HFFc6 (cell line): Measurements from ENCODE around the gene ASIC2. TPM values are rescaled to one million over a fixed set of nuclear protein-coding genes. Genes with fewer than 3 reads are reported as not detected.

Source experiments
- DNase-seq: peaks from one replicate; pipeline ENCODE4 v3.0.0-alpha.2; 2018
- H3K27ac Mint-ChIP-seq: 2 replicates; pipeline ENCODE4 v1.8.0; 2020; ENCODE audit warnings: mild to moderate bottlenecking, mixed read lengths
- H3K27me3 Mint-ChIP-seq: 2 replicates; pipeline ENCODE4 v1.8.0; 2021; ENCODE audit warnings: mild to moderate bottlenecking, moderate library complexity, mixed read lengths; ENCODE audit not compliant: insufficient read depth
- H3K36me3 Mint-ChIP-seq: 2 replicates; pipeline ENCODE4 v1.8.0; 2021; ENCODE audit warnings: low read depth, mixed read lengths
- H3K4me1 Mint-ChIP-seq: 2 replicates; pipeline ENCODE4 v1.8.0; 2020; ENCODE audit warnings: low read depth, mixed read lengths
- H3K4me3 Mint-ChIP-seq: 2 replicates; pipeline ENCODE4 v1.8.0; 2020; ENCODE audit warnings: mild to moderate bottlenecking, moderate library complexity, mixed read lengths
- H3K9me3 Mint-ChIP-seq: 2 replicates; pipeline ENCODE4 v1.8.0; 2020; ENCODE audit warnings: mild to moderate bottlenecking, mixed read lengths
- total RNA-seq, 6 experiments: library from RNA; stranded (reverse); fragmentation: NEBNext Ultra II Directional; extraction: Animal tissue kit (Norgen Biotek cat#: 25700); gene quantifications; 2 replicates in 1 of 6; 3 replicates in 5 of 6; pipeline ENCODE4 v1.2.3, GENCODE V29; 2021
- TF ChIP-seq, protein P1 (sequence below): fragments of 200-600 bp; sonication (generic); IDR thresholded peaks from 2 replicates; pipeline ENCODE4 v1.5.0; 2021; ENCODE audit warnings: antibody characterized with exemption, mild to moderate bottlenecking

ASIC2 gene
- total RNA-seq, 6 experiments from 2014 or later, result not detected

GRCh38 chr17:33192951-33193911 is 99.9 kb downstream of the ASIC2 start:
- TF ChIP-seq, protein P1, sequence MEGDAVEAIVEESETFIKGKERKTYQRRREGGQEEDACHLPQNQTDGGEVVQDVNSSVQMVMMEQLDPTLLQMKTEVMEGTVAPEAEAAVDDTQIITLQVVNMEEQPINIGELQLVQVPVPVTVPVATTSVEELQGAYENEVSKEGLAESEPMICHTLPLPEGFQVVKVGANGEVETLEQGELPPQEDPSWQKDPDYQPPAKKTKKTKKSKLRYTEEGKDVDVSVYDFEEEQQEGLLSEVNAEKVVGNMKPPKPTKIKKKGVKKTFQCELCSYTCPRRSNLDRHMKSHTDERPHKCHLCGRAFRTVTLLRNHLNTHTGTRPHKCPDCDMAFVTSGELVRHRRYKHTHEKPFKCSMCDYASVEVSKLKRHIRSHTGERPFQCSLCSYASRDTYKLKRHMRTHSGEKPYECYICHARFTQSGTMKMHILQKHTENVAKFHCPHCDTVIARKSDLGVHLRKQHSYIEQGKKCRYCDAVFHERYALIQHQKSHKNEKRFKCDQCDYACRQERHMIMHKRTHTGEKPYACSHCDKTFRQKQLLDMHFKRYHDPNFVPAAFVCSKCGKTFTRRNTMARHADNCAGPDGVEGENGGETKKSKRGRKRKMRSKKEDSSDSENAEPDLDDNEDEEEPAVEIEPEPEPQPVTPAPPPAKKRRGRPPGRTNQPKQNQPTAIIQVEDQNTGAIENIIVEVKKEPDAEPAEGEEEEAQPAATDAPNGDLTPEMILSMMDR, result no peak
- peaks cover 2% of the 10 kb centered on the region; the same call in 1 of the 2 replicates for H3K27me3 Mint-ChIP-seq
- peaks cover 24% of the 10 kb centered on the region for H3K9me3 Mint-ChIP-seq
- no peak overlapping the region for H3K27ac Mint-ChIP-seq
- H3K4me1 Mint-ChIP-seq, result no peaks in the 10 kb centered on the region
- DNase-seq, result no peak
- H3K36me3 Mint-ChIP-seq, result no peaks in the 10 kb centered on the region
- no peak overlapping the region for H3K4me3 Mint-ChIP-seq

DNA sequence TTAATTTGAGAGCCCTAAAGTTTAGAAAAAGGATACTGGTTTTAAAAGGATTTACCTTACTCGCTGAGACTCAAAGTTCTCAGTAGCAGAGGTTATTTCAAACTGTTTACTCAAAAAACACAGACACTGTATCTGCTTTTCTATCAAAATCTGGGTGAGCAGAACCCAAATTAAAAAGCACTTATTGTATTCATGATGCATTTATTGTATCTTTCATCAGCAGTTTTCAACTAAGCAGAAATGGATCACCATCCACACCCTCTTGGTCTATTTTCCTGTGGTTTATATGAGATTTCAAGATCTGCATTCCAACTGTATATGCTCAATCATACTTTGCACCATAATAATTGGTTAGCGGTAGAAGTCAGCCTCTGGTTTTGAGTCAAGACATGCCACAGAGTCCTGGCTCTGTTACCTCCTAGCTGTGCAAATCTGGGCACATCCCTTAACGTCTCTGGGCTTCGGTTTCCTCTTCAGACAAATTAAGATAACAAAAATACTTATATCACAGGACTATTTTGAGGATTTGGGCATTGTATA is 109.5 kb downstream of the ASIC2 start:
- H3K27me3 Mint-ChIP-seq, result peaks cover 3% of the 10 kb centered on the region; the same call in 1 of the 2 replicates
- TF ChIP-seq, protein P1, result no peak
- no peak for DNase-seq
- no peaks in the 10 kb centered on the region for H3K4me1 Mint-ChIP-seq
- H3K9me3 Mint-ChIP-seq, result peaks cover 26% of the 10 kb centered on the region
- no peaks in the 10 kb centered on the region; the same call in 1 of the 2 replicates for H3K36me3 Mint-ChIP-seq
- H3K27ac Mint-ChIP-seq, result no peak overlapping the region
- H3K4me3 Mint-ChIP-seq, result no peak overlapping the region

- no peaks in the 10 kb centered on the region for H3K27me3 Mint-ChIP-seq
- no peak overlapping the region for H3K4me3 Mint-ChIP-seq
- DNase-seq, result no peak
- no peaks in the 10 kb centered on the region; the same call in 1 of the 2 replicates for H3K36me3 Mint-ChIP-seq
- TF ChIP-seq, protein P1, result no peak
- no peak overlapping the region for H3K27ac Mint-ChIP-seq
- H3K9me3 Mint-ChIP-seq, result peaks cover 41% of the 10 kb centered on the region
- H3K4me1 Mint-ChIP-seq, result no peaks in the 10 kb centered on the region
These were observed 113.9 kb downstream of the ASIC2 start for GRCh38 chr17:33179151-33179550.

DNA sequence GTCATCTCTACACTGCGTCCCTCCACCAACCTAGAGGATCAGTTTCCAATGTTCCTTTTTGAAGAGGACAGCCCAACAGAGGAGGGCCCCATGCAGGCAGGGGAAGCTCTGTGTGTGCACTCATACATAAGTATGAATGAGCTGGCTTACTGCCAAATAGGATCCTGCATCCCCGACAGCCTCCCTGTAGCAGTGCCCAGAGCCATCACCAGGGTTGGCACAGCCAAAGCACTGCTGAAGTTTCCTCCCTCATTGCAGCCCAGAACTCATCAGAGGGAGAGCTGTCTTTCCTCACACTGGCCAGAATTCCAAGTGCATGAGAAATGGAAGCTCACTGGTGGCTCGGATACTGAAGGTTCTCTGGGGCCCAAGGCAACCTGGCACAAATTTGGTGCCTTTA is 114.4 kb downstream of the ASIC2 start:
- Mint-ChIP-seq H3K4me3 (no peak overlapping the region), H3K36me3 (no peaks in the 10 kb centered on the region; the same call in 1 of the 2 replicates), H3K27ac (no peak overlapping the region), H3K4me1 (no peaks in the 10 kb centered on the region), H3K27me3 (no peaks in the 10 kb centered on the region), H3K9me3 (peaks cover 42% of the 10 kb centered on the region)
- TF ChIP-seq, protein P1, result no peak
- no peak for DNase-seq

- H3K27me3 Mint-ChIP-seq, result no peaks in the 10 kb centered on the region
- no peak overlapping the region for H3K4me3 Mint-ChIP-seq
- peaks cover 58% of the 10 kb centered on the region for H3K9me3 Mint-ChIP-seq
- H3K27ac Mint-ChIP-seq, result no peak overlapping the region
- no peak for DNase-seq
- H3K36me3 Mint-ChIP-seq, result no peaks in the 10 kb centered on the region
- TF ChIP-seq, protein P1, result no peak
- H3K4me1 Mint-ChIP-seq, result no peaks in the 10 kb centered on the region
These were observed 117.5 kb downstream of the ASIC2 start for GRCh38 chr17:33175562-33175961.
